Stimulated activated CD4-positive, alpha-beta T cell treated with anti-CD3 and anti-CD28 coated beads, Interleukin-4, amount 100 ng/mL, for 48 hours (primary cell): ENCODE results near the gene GTF3C4.

Source experiments
- DNase-seq, 2 donors: peaks; one replicate each; pipeline ENCODE4 v3.0.0-alpha.2; 2020; ENCODE audit warnings: low read depth in 2 of 2

Gene GTF3C4, protein sequence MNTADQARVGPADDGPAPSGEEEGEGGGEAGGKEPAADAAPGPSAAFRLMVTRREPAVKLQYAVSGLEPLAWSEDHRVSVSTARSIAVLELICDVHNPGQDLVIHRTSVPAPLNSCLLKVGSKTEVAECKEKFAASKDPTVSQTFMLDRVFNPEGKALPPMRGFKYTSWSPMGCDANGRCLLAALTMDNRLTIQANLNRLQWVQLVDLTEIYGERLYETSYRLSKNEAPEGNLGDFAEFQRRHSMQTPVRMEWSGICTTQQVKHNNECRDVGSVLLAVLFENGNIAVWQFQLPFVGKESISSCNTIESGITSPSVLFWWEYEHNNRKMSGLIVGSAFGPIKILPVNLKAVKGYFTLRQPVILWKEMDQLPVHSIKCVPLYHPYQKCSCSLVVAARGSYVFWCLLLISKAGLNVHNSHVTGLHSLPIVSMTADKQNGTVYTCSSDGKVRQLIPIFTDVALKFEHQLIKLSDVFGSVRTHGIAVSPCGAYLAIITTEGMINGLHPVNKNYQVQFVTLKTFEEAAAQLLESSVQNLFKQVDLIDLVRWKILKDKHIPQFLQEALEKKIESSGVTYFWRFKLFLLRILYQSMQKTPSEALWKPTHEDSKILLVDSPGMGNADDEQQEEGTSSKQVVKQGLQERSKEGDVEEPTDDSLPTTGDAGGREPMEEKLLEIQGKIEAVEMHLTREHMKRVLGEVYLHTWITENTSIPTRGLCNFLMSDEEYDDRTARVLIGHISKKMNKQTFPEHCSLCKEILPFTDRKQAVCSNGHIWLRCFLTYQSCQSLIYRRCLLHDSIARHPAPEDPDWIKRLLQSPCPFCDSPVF

DNA sequence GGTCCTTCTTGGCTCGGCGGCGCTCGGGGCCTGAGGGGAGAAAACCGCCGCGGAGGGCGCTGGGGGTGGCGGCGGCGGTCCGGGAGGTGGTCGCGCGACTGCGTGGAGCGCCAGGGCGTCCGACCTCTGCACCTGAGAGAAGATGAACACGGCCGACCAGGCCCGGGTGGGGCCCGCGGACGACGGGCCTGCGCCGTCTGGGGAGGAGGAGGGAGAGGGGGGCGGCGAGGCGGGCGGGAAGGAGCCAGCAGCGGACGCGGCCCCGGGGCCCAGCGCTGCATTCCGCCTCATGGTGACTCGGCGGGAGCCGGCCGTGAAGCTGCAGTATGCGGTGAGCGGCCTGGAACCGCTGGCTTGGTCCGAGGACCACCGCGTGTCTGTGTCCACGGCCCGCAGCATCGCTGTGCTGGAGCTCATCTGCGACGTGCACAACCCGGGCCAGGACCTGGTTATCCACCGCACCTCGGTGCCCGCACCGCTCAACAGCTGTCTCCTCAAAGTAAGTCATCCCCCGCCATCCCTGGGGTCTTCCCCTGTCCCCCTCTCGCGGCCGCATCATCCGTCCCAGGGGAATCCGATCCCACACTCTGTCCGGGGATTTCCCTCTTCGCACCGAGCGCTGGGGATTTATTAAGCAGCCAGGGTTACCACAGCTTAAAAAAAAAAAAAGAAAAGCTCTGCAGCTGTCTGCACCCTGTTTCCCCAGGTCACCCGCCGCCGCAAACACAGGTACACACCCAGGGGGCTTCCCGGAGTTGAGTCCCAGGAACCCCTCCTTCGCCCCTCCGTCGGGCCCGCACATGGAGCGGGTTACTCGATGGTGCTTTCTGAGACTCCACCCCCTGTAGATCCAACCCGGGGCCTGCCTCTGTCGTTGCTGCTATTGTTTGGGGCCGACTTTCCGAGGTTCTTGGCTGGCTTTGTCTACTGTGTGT, at the start of gene GTF3C4:
GTF3C4 (plus strand) TSS at position 8 of the 935 bp plus-strand sequence; CDS start at position 143, 135 bp downstream.
- DNase-seq = peak; percentile 12 to 30

DNA sequence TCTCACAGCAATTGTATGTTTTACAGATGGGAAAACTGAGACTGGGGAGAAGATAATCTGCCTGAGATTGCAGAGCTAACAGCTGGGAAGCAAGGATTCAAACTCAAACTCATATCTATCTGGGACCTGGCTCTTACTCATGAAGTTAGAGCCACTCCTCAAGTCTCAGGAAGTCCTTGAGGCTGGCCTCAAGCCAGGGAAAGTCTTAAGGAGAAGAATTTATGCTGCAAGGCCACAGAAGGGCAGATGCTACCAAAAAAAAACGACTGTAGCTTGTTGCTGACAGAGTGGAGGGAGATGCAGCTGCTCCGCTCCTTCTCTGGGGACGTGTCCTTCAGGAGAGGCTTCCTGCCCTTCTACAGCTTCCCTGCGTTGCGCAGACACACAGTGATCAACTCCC, 48.1 kb upstream of the GTF3C4 start:
- no peak for DNase-seq

- no peak for DNase-seq
Observed at GRCh38 chr9:132626285-132626684, 44.0 kb upstream of the GTF3C4 start.

DNA sequence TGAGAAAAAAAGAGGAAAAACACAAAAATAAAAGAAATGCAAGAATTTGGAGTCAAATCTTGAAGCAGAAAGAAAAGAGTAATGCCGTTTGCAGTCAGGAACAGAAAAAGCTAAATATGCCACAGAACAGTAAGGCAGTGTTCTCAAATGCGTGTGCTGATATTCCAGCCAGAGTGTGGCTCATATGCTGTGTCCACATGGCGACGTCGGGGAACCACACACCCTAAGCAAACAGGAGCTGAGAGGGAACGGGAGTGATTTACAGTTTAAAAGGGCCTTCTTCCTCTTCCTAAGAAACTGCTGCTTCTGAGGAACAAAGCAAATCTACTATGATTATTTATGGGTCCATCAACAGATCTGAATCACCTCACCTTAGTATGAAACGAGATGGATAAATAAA, 43.2 kb upstream of the GTF3C4 start:
- no peak for DNase-seq

DNA sequence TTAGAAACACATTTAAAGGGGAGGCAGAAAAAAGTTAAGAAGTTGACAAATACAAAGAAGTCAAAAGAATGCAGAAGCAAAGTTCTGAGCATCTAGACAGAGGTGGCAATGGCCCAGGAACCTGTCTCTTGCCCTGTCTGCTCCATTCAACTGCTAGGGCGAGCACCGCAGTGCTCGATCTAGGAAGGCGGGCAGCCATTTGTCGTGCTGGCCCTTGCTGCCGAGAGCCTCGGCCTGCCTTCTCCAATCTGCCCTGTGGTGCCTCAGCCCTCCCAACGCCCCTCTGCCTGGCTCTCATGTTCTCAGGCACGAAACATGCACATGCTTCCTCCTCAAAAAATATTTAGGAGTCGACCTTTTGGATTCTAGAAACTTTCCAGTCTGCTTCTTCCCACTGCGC, 42.7 kb upstream of the GTF3C4 start:
- DNase-seq = no peak

GRCh38 chr9:132628746-132629145, 41.5 kb upstream of the GTF3C4 start:
- DNase-seq = no peak

DNA sequence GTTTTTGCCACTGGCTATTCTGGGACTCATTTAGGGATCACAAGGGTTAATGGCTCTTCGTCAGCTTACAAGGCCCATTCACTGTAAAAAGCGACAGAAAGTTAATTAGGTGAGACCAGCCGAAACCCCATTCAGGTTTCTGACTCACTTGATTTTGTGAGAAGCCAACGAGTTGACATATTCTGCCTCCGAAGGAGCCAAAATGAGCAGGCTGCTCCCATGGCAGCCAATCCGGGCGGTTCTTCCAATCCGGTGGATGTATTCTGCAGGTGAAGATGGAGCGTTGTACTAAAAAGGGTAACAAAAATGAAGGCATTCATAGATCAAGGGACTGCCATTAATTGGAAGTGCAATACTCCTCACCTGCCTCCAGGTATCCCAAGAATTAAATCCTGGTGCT, 40.1 kb upstream of the GTF3C4 start:
- no peak for DNase-seq

DNA sequence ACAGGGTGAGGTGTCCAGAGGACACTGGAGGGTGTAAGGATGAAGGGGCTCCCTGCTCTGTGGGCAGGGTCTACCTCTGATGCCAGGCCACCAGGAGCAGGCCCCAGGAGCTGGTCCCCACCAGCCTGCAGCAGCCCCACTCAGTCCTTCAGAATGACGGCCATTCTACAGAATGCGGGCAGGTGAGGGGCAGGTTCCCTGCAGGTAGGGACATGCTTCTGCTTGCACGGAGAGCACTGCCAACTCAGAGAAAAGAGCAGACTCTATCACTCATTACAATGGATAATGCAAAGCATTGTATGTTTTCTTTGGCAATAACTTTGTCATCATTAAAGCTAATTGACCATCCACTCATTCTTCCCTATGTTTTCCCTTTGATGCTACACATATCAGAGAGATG, 39.5 kb upstream of the GTF3C4 start:
- no peak for DNase-seq

GRCh38 chr9:132631280-132631679, 39.0 kb upstream of the GTF3C4 start:
- DNase-seq = no peak

DNA sequence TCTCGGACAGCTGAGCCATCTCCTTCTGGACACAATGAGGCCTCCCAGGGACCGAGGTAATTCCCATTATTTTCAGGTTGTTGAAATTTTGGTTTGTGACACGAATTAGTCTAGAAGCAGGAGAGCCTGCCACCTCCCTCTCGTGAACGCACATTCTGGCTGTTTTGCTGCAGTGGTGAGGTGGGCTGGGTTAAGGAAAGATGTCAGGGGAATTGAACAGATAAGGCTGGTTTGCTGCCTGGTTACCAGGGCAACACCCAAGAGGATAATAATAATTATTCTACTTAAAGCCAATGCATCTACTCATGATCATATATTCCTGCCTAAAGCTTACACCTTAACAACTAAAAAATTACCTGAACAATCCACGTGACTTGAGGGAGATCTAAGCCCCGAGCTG, 38.6 kb upstream of the GTF3C4 start:
- no peak for DNase-seq

DNA sequence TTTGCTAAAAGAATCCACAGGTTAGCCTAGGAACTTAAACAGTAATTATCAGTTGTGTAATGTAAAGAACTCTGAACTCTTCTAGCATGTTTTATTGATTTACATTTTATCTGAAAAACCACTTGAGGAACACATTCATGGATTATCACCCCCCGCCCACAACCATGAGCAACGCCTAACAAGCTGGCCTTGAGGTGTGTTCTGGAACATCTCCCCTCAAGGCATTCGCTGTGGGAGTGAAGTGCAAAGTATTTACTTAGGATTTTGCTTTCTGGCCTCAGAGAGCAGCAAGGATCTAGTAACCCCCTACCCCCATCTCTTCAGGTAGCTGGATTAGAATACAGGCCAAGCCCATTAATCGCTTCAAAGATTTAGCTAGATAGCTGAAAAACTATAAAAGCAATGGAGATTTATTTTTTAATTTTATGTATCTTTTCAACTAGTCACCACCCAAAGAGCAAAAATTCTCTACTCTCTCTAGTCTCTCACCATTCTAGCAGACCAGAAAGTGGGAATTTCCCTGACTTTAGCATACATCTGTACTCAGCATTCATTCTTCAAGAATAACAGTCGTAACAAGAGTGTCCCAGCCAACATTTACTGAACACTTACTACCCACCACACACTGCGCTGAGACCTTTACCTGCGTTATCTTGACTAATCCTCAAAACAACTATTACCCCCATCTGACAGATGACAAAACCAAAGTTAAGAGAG, 37.7 kb upstream of the GTF3C4 start:
- DNase-seq = no peak

- no peak for DNase-seq
Observed at GRCh38 chr9:132634327-132634726, 35.9 kb upstream of the GTF3C4 start.

DNA sequence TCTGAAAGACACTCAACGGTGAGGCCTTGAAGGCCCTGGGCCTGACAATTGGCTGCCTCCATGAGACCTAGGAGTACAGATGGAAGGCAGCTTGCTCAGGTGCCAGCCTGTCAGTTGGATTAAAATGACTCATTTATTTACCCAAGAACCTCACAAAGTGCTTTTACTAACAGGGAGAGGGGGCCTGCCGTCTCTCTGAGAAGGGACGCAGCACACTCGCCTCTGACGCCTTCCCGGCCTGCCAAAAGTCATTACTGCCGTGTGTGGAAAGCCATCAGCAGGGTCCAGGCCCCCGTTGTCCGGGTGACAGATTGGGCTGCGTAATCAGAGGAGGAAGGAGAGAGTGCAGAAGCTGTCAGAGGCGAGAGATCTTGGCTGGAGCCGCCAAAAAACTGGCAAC, 32.9 kb upstream of the GTF3C4 start:
- no peak for DNase-seq

GRCh38 chr9:132637801-132638200, 32.5 kb upstream of the GTF3C4 start:
- DNase-seq = no peak

GRCh38 chr9:132638240-132638639, 32.0 kb upstream of the GTF3C4 start:
- no peak for DNase-seq

GRCh38 chr9:132639322-132639721, 30.9 kb upstream of the GTF3C4 start:
- DNase-seq = no peak

DNA sequence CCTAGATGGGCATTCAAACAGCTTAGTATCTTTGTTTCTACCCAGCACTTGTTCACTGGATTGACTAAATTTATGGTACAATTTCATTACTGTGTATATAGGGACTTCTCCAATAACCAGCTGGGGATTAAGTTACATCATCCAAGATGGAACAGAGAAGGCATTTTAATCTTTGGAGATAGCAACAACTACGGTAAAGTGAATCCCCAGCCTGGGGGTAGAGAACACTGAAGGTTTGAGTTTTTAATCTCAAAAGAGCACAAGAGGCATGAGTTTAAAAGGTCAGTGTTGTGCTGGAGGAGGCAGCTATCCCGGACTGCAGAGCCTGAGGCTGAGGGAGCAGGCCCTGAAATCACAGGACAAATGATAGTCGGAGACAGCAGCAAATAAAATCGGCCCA, 29.0 kb upstream of the GTF3C4 start:
- no peak for DNase-seq

GRCh38 chr9:132644251-132644650, 26.0 kb upstream of the GTF3C4 start:
- no peak for DNase-seq

- DNase-seq = no peak
Observed at GRCh38 chr9:132645306-132645705, 25.0 kb upstream of the GTF3C4 start.

DNA sequence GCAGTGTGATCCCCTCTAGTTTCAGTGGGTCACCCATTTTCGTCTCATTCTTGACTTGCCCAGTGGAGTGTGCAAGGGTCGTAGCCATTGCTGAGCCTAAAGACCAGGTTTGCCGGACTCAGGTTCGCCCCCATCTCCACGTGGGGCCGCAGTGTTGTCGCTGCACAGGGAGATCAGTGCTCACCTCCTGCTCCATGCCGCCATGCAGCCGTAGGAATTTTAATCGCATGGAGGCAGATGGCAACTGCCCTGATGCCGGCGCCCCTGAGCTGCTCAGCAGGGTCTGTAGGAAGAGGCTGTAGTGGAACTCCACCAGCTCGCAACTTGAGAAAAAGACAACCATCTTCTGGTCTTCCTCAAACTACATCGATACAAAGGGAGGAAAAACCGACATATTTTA, 24.6 kb upstream of the GTF3C4 start:
- no peak for DNase-seq

DNA sequence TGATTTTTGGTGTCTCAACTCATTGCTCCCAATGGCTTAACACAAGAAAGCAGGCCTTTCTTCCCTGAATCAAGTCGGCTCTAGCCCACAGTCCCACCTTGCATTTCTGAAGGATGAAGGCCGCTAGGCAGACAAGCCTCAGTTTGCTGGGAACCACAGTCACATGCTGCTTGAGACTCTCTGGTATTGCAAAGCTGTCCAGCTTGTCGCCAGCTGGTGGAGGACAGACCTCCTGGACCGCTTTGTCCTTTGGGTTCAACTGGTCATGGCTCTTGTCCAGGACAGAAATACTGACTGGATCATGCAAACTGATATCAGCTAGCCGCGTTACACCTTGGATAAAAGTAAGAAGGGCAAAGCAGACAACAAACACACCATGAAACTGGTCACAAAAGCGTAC, 23.5 kb upstream of the GTF3C4 start:
- DNase-seq = no peak
